ENCODE results near the gene UNCX.

UNCX gene

DNA sequence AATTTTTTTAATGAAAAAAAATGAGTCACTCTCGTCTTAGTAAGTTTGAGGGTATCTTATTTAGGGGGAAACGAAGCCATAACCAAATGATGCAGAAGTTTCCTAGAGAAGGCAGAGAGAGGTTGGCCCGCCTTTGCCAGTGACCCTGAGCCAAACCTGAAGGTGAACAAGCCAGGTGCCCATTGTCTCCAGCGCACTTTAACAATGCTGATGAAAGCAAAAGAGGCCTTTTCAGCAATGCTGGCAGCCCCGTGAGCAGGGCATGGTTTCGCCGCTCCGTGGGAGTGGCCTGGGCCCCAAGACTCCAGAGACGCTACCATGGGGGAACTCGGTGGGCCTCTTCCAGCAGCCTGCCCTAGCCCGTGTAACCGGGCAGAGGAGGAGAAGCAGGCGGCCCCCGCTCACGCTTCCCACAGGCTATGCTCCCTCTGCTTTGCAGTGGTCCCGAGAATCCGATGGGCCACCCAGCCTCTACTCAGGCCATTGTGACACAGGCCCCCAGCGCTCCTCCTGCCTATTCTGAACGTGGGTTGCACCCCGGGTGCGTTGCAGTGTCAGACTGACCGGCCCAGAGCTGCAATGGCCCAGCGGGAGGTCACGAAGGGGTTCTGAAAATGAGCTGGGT lies 14.0 kb upstream of the UNCX start:
- no peak for DNase-seq

GRCh38 chr7:1219498-1219897 lies 13.2 kb upstream of the UNCX start:
- no peak for DNase-seq

- no peak for DNase-seq
These were observed 12.5 kb upstream of the UNCX start for GRCh38 chr7:1220000-1220726.

DNA sequence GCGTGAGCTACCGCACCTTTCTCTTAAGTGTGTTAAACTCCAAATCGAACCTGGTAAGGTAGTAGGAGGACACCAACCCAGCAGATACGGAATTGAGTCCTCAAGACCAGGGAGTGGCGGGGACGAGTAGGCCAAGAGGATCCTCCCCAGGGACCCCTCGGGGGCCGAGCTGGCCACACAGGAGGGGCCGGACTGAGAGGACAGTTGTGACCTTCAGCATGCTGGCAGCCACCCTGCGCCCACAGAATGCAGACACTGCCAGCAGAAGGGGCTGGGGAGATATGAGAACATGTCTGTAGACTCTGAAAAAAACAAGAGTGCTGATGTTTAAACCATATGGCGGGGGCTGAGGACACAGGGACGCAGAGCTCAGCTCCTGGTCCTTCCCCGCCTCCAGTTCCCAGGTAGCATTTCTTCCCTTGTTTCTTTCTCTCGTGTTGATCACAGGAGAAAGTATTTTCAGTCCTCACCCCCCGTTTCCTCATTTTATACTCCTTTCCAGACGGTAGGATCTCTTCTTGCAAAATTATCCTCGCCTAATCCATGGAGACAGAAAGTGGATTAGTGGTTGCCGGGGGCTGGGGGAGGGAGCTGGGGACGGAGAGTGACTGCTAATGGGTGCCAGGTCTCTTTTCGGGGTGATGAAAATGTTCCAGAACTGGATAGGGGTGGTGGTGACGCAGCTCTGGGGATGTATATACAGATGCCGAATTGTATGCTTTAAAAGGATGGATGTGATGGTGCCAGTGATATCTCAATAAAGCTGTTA lies 11.5 kb upstream of the UNCX start:
- no peak for DNase-seq

DNA sequence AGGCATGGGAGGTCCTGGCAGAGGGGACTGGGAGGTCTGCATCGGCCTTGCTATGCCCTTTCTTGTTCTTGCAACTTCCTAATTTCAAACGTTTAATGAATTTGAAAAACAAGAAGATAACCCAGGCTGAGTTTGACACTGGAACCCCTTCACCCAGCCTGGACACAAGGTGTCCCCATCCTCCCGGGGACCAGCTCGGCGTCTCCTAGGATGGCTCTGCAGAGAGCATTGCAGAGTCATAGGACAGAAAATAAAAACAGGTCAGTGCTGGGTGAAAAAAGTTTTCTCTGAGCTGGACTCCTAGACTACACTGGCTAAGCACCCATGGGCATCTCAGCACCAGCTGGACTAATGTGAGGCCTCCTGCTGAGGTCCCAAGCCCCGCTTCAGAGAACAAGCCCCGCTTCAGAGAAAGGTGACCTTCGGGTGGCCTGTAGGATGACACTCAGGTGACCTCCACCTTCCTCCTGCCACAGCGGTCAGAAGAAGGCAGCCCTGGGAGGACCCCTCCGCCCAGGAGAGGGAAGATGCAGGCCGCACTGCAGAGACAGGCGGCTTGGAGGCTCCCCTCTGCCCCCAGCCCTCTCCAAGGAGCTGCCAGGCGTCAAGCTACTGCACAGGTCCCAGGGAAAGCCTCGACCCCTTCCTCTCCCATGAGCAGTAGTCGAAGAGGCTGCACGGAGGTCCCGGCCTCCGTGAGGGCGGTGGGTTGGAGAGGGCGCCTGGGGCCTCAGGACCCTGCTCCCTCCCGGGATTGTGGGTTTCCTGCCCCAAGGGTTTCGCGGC lies 9.3 kb upstream of the UNCX start:
- no peak for DNase-seq

DNA sequence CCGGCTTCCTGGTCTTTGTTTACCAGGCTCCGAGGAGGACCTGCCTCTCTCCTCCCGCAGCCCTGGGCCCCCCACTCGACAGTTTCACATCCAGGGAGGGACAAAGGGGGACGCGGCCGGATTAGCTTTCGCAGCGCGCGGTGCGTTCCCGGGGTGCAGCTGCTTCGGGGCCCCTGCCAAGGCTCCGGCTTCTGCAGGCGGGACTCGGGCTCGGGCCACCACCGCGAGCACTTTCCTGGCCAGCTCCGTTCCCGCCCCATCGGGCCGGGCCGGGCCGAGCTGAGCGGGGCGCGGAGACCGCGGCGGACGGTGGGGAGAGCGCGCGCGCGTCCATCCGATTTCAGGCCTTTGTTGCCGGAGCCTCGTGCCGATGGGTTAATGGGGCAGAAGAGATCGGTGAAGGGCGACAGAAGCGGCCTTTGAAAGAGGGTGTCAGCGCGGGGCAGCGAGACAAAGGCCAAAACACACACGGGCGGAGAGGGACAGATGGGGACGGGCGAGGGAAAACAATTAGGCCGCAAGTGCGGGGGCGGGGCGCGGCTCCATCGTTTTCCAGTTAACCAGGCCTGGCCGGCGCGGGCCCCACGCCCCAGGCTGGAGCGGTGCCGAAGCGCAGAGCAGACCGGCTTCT lies 8.5 kb upstream of the UNCX start:
- no peak for DNase-seq

GRCh38 chr7:1225030-1225429 lies 7.6 kb upstream of the UNCX start:
- DNase-seq: no peak

GRCh38 chr7:1225441-1226185 lies 7.1 kb upstream of the UNCX start:
- DNase-seq: peak; percentile 64

DNA sequence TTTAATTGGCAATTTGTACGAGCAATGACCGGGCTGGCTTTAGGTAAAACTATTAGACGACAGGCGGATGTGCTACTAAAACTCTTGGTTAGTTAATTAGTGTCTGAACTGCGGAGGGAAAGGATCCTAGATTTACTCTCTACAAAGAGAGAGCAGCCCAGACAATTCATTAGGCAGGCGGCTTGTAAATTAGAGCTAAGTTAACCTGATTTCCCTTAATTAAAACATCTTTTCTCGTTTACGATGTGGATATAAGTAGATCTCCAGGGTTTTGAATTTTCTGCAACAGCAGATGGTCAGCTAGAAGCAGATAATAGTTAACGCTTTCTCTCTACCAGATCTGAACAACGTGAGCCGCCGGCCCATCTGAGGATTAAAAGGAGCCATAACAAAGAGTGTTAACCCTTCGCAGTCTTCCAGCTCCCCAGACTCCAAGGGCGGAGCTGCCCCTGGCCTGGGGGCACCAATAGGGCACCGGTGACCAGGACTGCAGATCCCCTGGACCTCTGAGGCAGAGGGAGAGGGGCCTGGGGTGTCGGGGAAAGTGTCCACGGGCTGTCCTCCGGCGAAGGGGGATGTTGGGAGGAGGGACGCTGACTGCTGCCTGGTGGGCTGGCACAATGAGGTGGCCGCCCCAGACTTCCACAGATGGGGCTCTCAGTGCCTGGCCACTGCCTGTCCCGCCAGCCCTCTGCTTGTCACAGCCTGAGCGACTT lies 6.3 kb upstream of the UNCX start:
- DNase-seq: no peak

DNA sequence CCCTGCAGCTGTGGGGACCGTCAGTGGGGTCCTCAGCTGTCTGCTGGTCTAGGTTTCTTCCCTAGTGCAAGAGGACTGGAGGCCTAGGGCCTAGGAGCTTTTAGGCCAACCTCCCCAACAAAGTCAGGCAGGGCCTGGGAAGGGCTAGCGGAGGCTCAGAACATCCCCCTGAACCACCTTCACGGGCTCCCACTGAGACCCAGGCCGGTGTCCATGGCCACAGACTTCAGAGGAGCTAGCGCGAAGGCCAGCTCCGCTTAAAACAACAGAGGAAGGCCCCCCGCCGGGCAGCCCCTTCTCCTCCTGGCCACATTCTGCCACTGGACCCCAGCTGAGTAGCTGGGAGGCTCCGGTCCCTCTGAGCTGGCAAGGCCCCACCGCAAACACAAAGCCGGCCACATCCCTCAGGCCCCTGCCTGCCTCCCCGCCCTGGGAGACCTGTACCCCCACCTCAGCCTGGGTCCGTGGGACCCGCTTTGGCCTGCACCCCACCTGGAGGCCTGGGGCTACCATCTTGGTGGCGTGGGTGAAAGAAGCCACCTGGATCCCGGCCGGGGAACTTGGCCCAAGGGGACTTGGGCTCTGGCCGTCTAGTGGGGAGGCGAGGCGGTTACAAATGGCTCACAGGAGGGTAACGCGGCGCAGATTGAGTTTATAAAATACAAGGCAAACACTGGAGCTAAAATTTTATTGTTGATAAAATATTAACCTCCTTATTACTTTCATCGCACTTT lies 5.4 kb upstream of the UNCX start:
- DNase-seq: no peak

DNA sequence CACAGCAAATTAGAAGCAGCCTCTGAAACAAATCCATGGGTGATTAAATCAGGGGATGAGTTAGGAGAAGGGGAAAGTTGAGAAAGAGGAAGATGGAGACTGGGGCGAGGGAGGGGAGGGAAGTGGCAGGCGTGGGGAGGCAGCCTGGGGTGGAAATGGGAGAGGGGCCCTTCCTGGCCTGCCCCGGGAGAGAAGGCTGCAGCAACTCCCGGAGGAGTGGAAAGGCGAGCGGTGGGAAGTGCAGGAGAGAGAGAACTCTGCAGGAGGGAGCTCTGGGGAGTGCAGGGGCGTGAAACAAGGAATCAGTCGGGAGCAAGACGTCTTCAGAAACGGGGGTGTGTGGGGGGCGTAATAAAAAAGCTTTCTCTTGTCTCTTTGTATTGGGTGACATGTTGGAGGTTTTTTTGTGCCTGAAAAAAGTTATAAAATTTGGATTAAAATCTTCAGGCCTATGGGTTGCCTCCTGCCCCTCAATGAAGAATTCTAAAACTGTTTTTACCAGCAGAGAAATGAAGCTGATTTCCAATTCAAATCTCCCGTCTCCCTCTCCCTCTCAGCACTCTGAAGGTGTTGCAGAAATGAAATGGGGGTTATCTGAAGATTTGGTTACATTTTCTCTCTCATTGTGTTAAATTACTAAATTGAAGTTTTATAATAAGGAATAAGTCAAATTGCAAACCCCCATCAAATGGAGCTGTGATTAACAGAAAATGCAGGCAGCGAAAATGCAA lies 4.7 kb upstream of the UNCX start:
- no peak for DNase-seq

DNA sequence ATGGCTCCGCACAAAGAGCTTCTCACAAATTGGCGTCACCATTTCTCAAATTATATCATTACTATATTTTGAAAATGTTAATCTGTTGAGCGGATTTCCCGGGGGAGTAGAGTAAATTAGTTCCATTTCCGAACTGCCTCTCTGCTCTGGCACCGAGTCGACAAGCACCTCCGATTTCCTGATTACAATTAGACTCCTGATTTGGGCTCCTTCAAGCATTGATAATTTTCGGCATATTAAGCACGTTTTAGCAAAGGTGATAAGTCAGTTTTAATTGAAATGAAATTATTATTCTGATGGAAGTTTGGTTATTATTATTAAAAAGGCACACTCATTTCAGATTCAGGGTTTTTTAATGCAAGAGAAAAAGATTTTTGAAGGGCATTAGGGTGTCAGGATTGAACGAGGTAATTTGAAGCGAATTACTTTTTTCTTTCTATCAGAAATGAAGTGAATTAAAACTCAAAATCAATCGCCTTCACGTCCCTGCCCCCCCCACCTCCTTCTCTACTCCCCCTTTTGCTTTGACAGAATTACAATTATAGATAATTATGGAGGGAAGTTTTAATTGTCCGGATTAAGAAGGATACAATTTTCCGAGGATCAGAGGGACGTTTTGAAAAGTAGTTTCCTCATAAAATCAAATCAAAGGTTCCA lies 4.0 kb upstream of the UNCX start:
- DNase-seq: no peak

DNA sequence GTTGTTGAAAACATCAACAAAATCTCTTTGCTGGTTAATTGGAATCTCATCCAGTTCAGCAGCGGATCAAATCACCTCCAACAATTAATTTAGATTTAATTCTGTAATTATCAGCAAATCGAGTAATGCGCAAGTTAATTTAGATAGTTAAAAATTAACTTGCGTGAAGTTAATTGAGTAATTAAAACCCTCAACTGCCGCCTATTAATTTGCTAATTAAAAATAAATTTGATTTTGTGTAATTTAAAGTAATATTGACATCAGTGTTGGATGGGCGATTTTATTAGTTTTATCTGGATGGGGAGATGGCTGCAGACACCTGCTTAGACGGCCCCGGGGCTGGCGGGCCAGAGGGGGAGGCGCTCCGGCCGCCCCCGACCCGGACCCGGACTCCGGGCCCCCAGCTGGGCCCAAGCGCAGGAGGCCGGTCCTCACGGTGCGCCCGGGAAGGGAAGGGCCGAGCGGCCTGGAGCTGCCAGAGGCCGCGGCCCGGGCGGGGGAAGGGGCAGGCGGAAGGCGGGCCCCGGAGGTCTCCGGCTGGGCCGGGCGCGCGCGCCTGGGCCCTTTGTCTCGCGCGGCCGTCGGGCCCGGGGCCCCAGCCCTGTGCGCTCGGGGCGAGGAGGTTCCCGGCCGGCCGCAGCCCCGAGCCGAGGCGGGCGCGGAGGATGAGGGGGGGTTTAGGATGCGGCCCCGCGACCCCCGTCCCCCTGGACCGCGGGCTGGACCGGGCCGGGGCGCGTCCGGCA lies 3.3 kb upstream of the UNCX start:
- no peak for DNase-seq

- no peak for DNase-seq
These were observed 2.7 kb upstream of the UNCX start for GRCh38 chr7:1229956-1230355.

DNA sequence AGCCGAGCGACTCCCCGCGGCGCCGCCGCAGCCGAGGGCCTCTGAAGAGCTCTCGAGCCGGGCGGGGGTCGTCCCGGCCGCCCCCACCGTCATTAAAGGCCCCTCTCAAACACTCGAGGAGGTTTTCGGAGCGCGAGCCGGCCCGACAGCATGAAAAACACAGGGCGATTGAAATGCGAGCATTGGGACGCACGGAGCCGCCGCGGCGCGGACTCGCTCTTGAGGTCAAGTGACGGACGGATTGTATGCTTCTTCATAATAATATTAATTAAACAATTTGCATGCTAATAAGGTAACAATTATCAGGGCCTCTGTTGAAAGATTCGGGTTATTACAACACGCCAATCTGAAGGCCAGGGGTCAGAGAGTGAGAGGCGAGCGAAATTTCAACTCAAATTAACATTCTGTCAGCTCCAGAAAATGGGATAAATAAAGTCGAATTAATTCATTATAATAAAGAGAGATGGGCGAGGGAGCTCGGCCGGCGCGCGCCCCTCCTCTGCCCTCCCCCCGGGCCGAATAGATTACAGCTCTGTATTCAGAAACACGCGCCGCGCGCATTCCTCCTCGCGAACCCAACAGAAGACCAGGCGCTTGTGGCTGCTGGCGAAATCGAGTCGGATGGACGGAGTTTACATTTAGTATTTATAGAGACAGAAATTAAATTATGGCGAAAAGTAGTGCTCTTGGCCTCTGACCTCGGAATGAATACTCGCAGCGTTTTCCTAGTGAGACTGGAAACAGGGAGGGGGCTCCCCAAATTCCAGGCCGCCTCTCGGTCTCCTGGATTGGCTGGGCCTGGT lies 2.1 kb upstream of the UNCX start:
- no peak for DNase-seq

- no peak for DNase-seq
These were observed 1.2 kb upstream of the UNCX start for GRCh38 chr7:1231214-1232102.

DNA sequence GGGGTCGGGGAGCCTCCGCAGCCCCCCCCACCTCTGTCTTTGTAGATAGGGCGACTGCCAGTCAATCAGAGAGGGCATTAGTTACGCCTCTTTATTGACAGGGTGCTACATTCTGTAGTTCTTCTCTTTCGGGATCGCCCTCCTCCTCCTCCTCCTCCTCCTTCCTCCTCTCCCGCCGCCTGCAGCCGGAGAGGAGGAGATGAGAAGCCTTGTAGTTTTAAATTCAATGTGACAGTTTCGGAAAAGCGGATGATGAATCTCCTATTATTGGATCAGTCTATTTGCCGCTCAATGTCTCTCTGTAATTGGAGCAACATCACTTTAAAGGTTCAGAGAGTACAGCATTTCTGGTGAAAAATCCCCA lies 587 bp upstream of the UNCX start:
- DNase-seq: no peak

All from hematopoietic multipotent progenitor cell treated with erythropoietin and hydrocortisone succinate and interleukin-3 and kit ligand, for 6 days (in vitro differentiated cells).